ENCODE data around the gene GNAL.
"Not testable (repeated sequence)": the region's sequence is repeated elsewhere in the genome, so short reads cannot be mapped to it uniquely, and the experiment has no call there.

GNAL gene

GRCh38 chr18:11688972-11689668, at the start of gene GNAL:
GNAL (plus strand) TSS chr18:11689264; CDS start chr18:11689564, 300 bp downstream.
- Histone ChIP-seq H3K27ac (peak within 1 kb of the TSS; percentile 49), H3K36me3 (ENCODE audit: control insufficient read depth, insufficient read depth, low read length) (no peaks in the 10 kb centered on the region), H3K4me1 (peaks cover 3% of the 10 kb centered on the region), H3K4me2 (ENCODE audit: low read length) (peak within 1 kb of the TSS; percentile 70), H3K9me3 (ENCODE audit: control insufficient read depth, low read length) (no peaks in the 10 kb centered on the region), H2AFZ (peak within 1 kb of the TSS; percentile 90), H3K9ac (no peak within 1 kb of the TSS), H3K27me3 (ENCODE audit: control insufficient read depth, insufficient read depth, low read length) (no peaks in the 10 kb centered on the region), H3K79me2 (no peaks in the 10 kb centered on the region), H3K4me3 (ENCODE audit: low read depth, low read length) (peak within 1 kb of the TSS; percentile 49)
- TF ChIP-seq CTCF (IDR thresholded peaks at IDR 0.05), result no peak

- not testable (repeated sequence) for H3K4me2 ChIP-seq (ENCODE audit: low read length); H3K4me3 ChIP-seq (ENCODE audit: low read depth, low read length); H3K9ac ChIP-seq; H3K79me2 ChIP-seq; H3K27me3 ChIP-seq (ENCODE audit: control insufficient read depth, insufficient read depth, low read length); H2AFZ ChIP-seq; H3K36me3 ChIP-seq (ENCODE audit: control insufficient read depth, insufficient read depth, low read length); H3K4me1 ChIP-seq; H3K9me3 ChIP-seq (ENCODE audit: control insufficient read depth, low read length); H3K27ac ChIP-seq
Measured at GRCh38 chr18:11647310-11647709, 41.8 kb upstream of the GNAL start.

GRCh38 chr18:11647804-11648203, 41.3 kb upstream of the GNAL start:
- not testable (repeated sequence) for H3K27me3 ChIP-seq (ENCODE audit: control insufficient read depth, insufficient read depth, low read length); H2AFZ ChIP-seq; H3K4me2 ChIP-seq (ENCODE audit: low read length); H3K4me1 ChIP-seq; H3K36me3 ChIP-seq (ENCODE audit: control insufficient read depth, insufficient read depth, low read length); H3K4me3 ChIP-seq (ENCODE audit: low read depth, low read length); H3K9me3 ChIP-seq (ENCODE audit: control insufficient read depth, low read length); H3K27ac ChIP-seq; H3K9ac ChIP-seq; H3K79me2 ChIP-seq

- Histone ChIP-seq H3K9ac (no peak overlapping the region), H3K9me3 (ENCODE audit: control insufficient read depth, low read length) (no peaks in the 10 kb centered on the region), H3K4me3 (ENCODE audit: low read depth, low read length) (no peak overlapping the region), H2AFZ (no peak overlapping the region), H3K27me3 (ENCODE audit: control insufficient read depth, insufficient read depth, low read length) (no peaks in the 10 kb centered on the region), H3K79me2 (no peaks in the 10 kb centered on the region), H3K36me3 (ENCODE audit: control insufficient read depth, insufficient read depth, low read length) (no peaks in the 10 kb centered on the region), H3K4me1 (no peaks in the 10 kb centered on the region), H3K4me2 (ENCODE audit: low read length) (no peak overlapping the region), H3K27ac (no peak overlapping the region)
- no peak for TF ChIP-seq CTCF (IDR thresholded peaks at IDR 0.05)
Measured at GRCh38 chr18:11649839-11650238, 39.2 kb upstream of the GNAL start.

GRCh38 chr18:11651899-11652298, 37.2 kb upstream of the GNAL start:
- Histone ChIP-seq H2AFZ (no peak overlapping the region), H3K27me3 (ENCODE audit: control insufficient read depth, insufficient read depth, low read length) (no peaks in the 10 kb centered on the region), H3K9me3 (ENCODE audit: control insufficient read depth, low read length) (no peaks in the 10 kb centered on the region), H3K27ac (no peak overlapping the region), H3K79me2 (no peaks in the 10 kb centered on the region), H3K4me2 (ENCODE audit: low read length) (no peak overlapping the region), H3K4me3 (ENCODE audit: low read depth, low read length) (no peak overlapping the region), H3K9ac (no peak overlapping the region), H3K36me3 (ENCODE audit: control insufficient read depth, insufficient read depth, low read length) (no peaks in the 10 kb centered on the region), H3K4me1 (no peaks in the 10 kb centered on the region)
- TF ChIP-seq CTCF (IDR thresholded peaks at IDR 0.05), result no peak

- no peak overlapping the region for H3K4me2 ChIP-seq (ENCODE audit: low read length)
- H3K9me3 ChIP-seq (ENCODE audit: control insufficient read depth, low read length), result no peaks in the 10 kb centered on the region
- no peaks in the 10 kb centered on the region for H3K79me2 ChIP-seq
- no peak overlapping the region for H3K27ac ChIP-seq
- no peak overlapping the region for H2AFZ ChIP-seq
- no peaks in the 10 kb centered on the region for H3K4me1 ChIP-seq
- H3K27me3 ChIP-seq (ENCODE audit: control insufficient read depth, insufficient read depth, low read length), result no peaks in the 10 kb centered on the region
- no peak overlapping the region for H3K9ac ChIP-seq
- no peaks in the 10 kb centered on the region for H3K36me3 ChIP-seq (ENCODE audit: control insufficient read depth, insufficient read depth, low read length)
- no peak for TF ChIP-seq CTCF (IDR thresholded peaks at IDR 0.05)
- no peak overlapping the region for H3K4me3 ChIP-seq (ENCODE audit: low read depth, low read length)
Measured at GRCh38 chr18:11653521-11653920, 35.5 kb upstream of the GNAL start.
